ENCODE data around the gene TK1. TPM values are rescaled to one million over a fixed set of nuclear protein-coding genes. Genes with fewer than 3 reads are reported as not detected.

The TK1 gene
- total RNA-seq, 1 experiment from 2014 or later, result 89.7 TPM

GRCh38 chr17:78164748-78165607 lies 21.9 kb downstream of the TK1 start:
- BruUV-seq (replicated peaks), result no TSS peak
- Mint-ChIP-seq H3K27me3 (ENCODE audit: unreplicated experiment) (no peaks in the 10 kb centered on the region), H3K9me3 (ENCODE audit: low read depth, unreplicated experiment) (no peaks in the 10 kb centered on the region), H3K4me1 (ENCODE audit: low read depth, unreplicated experiment) (no peaks in the 10 kb centered on the region), H3K4me3 (ENCODE audit: low read depth, unreplicated experiment) (no peak overlapping the region), H3K27ac (ENCODE audit: unreplicated experiment) (no peak overlapping the region), H3K36me3 (ENCODE audit: insufficient read depth, unreplicated experiment) (peaks cover 32% of the 10 kb centered on the region)
- intact Hi-C loops (cut with micrococcal nuclease; ENCODE audit: unreplicated experiment), result no loop called here
- CTCF ChIA-PET, result interaction anchor here (0.5 kb wide), 1 partner anchor 17 kb away, joined by 3 read pairs; no protein-coding TSS in a partner anchor
- DNase-seq, result no peak
- TF ChIP-seq CTCF (IDR thresholded peaks at IDR 0.05; ENCODE audit: unreplicated experiment), result no peak

- no TSS peak for BruUV-seq (replicated peaks)
- H3K27me3 Mint-ChIP-seq (ENCODE audit: unreplicated experiment), result no peaks in the 10 kb centered on the region
- no peak overlapping the region for H3K4me3 Mint-ChIP-seq (ENCODE audit: low read depth, unreplicated experiment)
- peaks cover 25% of the 10 kb centered on the region for H3K36me3 Mint-ChIP-seq (ENCODE audit: insufficient read depth, unreplicated experiment)
- H3K27ac Mint-ChIP-seq (ENCODE audit: unreplicated experiment), result no peak overlapping the region
- no peaks in the 10 kb centered on the region for H3K4me1 Mint-ChIP-seq (ENCODE audit: low read depth, unreplicated experiment)
- no peak for DNase-seq
- no peak for TF ChIP-seq CTCF (IDR thresholded peaks at IDR 0.05; ENCODE audit: unreplicated experiment)
- intact Hi-C loops (cut with micrococcal nuclease; ENCODE audit: unreplicated experiment), result no loop called here
- CTCF ChIA-PET, result interaction anchor here (0.5 kb wide), 1 partner anchor 18 kb away, joined by 3 read pairs; no protein-coding TSS in a partner anchor
- no peaks in the 10 kb centered on the region for H3K9me3 Mint-ChIP-seq (ENCODE audit: low read depth, unreplicated experiment)
Observed at GRCh38 chr17:78163881-78164747, 22.7 kb downstream of the TK1 start.

GRCh38 chr17:78159575-78160158 lies 27.2 kb downstream of the TK1 start:
- no peaks in the 10 kb centered on the region for H3K9me3 Mint-ChIP-seq (ENCODE audit: low read depth, unreplicated experiment)
- no peak for TF ChIP-seq CTCF (IDR thresholded peaks at IDR 0.05; ENCODE audit: unreplicated experiment)
- intact Hi-C loops (cut with micrococcal nuclease; ENCODE audit: unreplicated experiment), result no loop called here
- no peaks in the 10 kb centered on the region for H3K4me1 Mint-ChIP-seq (ENCODE audit: low read depth, unreplicated experiment)
- H3K27ac Mint-ChIP-seq (ENCODE audit: unreplicated experiment), result no peak overlapping the region
- no peak for DNase-seq
- no peak overlapping the region for H3K4me3 Mint-ChIP-seq (ENCODE audit: low read depth, unreplicated experiment)
- CTCF ChIA-PET, result no interaction called here
- BruUV-seq (replicated peaks), result no TSS peak
- H3K36me3 Mint-ChIP-seq (ENCODE audit: insufficient read depth, unreplicated experiment), result peaks cover 15% of the 10 kb centered on the region
- no peaks in the 10 kb centered on the region for H3K27me3 Mint-ChIP-seq (ENCODE audit: unreplicated experiment)
